Mesenteric fat pad (tissue), 1 donor: ENCODE results near the gene CAMK2G. TPM values are rescaled to one million over a fixed set of nuclear protein-coding genes. Genes with fewer than 3 reads are reported as not detected.

Experiments
- DNase-seq: peaks from one replicate; pipeline ENCODE4 v3.0.0-alpha.2; 2020; ENCODE audit warnings: low spot score
- total RNA-seq: library from RNA; stranded (reverse); fragmentation: NEBNext Ultra II Directional; extraction: Animal tissue kit (Norgen Biotek cat#: 25700); gene quantifications from one replicate; pipeline ENCODE4 v1.2.1, GENCODE V29; 2021
- donor health status: DM: yes; HTN: yes; CAD: no.

The CAMK2G gene
- total RNA-seq, 1 donor from 2014 or later = 24.2 TPM

GRCh38 chr10:73884017-73884416 lies 9.7 kb upstream of the CAMK2G start:
- DNase-seq = no peak

- DNase-seq = no peak
Measured at GRCh38 chr10:73881221-73881919, 7.0 kb upstream of the CAMK2G start.

GRCh38 chr10:73879296-73880173 lies 5.2 kb upstream of the CAMK2G start:
- peak; percentile 96 for DNase-seq

GRCh38 chr10:73878365-73878764 lies 4.0 kb upstream of the CAMK2G start:
- DNase-seq = no peak

GRCh38 chr10:73877533-73878160 lies 3.3 kb upstream of the CAMK2G start:
- no peak for DNase-seq

GRCh38 chr10:73876971-73877370 lies 2.6 kb upstream of the CAMK2G start:
- no peak for DNase-seq

- DNase-seq = no peak
Measured at GRCh38 chr10:73876566-73876965, 2.2 kb upstream of the CAMK2G start.

- DNase-seq = no peak
Measured at GRCh38 chr10:73876157-73876556, 1.8 kb upstream of the CAMK2G start.

- DNase-seq = no peak
Measured at GRCh38 chr10:73875139-73875475, 752 bp upstream of the CAMK2G start.

- DNase-seq = no peak
Measured at GRCh38 chr10:73873838-73874215, 528 bp downstream of the CAMK2G start.

- no peak for DNase-seq
Measured at GRCh38 chr10:73873142-73873837, 1.1 kb downstream of the CAMK2G start.

- DNase-seq = no peak
Measured at GRCh38 chr10:73872190-73872710, 2.1 kb downstream of the CAMK2G start.

- DNase-seq = no peak
Measured at GRCh38 chr10:73871295-73872189, 2.8 kb downstream of the CAMK2G start.

- no peak for DNase-seq
Measured at GRCh38 chr10:73868655-73869195, 5.6 kb downstream of the CAMK2G start.

- no peak for DNase-seq
Measured at GRCh38 chr10:73867871-73868631, 6.3 kb downstream of the CAMK2G start.

GRCh38 chr10:73867126-73867807 lies 7.1 kb downstream of the CAMK2G start:
- no peak for DNase-seq

GRCh38 chr10:73866621-73867020 lies 7.7 kb downstream of the CAMK2G start:
- no peak for DNase-seq
